GM19023 (cell line): ENCODE measurements around the gene ANKDD1B.

Source experiments
- ATAC-seq: cut with Tn5 transposase; IDR thresholded peaks from one replicate; pipeline ENCODE4 v1.9.1; 2021; ENCODE audit warnings: mild to moderate bottlenecking, moderate library complexity; ENCODE audit not compliant: unreplicated experiment

Gene ANKDD1B

DNA sequence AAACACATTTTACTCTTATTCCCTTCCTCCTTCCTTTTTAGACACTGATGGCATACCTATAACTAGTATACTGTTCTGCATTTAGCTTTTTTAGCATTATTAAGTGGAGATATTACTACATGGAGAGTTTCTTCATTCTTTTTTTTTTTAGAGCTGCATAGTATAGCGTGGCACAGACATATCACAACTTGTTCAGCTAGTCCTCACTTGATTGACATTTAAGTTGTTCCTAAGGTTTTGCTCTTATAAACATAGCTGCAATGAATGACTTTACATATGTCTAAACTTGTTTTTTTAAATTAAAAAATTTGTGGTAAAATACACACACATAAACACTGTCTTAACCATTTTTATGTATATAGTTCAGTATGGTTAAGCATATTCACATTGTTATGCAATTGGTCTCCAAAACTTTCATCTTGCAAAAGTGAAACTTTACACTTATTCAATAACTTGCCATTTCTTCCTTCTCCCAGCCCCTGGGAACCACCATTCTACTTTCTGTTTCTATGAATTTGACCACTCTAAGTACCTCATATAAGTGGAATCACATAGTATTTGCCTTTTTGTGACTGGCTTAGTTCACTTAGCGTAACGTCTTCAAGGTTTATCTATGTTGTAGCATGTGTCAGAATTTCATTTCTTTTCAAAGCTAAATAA, 48.7 kb downstream of the ANKDD1B start:
- ATAC-seq = no peak

DNA sequence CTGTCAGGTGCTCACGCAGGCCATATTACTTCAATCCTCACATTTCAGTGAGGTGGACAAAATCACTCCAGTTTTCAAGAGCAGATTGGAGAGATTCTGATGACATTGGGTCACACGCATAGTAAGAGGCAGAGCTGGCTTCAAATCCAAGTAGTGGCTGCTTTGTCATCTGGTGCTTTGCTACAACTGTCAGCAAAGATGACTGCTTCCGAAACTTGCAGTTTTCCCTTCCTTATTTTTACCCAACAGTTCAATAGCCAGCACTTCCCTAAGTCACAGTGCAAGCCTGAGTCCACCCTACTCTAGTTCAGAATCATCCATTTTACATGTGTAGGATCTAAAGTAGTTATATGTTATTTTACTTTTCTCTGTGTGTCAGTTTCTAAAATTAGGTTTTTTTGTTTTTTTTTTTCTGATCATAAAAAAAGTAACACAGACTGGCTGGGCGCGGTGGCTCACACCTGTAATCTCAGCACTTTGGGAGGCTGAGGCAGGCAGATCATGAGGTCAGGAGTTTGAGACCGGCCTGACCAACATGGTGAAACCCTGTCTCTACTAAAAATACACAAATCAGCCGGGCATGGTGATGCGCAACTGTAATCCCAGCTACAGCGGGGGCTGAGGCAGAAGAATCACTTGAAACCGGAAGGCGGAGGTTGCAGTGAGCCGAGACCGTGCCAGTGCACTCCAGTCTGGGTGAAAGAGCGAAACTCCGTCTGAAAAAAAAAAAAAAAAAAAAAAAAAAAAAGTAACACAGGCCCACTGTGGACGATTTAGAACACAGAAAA, 49.6 kb downstream of the ANKDD1B start:
- no peak for ATAC-seq

DNA sequence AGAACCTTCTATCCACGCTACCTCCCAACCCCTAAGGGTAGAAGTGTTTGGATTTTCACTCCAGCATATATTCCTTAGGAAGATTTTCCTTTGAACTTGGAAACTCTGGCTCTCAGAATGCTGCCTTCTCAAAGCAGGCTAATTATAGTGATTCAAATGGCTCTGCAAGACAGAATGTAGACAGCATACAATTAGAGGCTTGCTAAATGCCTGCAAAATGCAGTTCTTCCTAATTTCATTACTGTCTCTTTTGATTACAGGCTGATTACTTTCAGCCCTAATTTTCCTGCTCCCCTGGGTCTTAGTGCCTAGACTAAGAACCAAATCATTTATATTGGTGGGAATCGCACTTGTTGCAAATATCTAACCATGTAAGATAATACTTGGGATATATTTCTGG, 50.8 kb downstream of the ANKDD1B start:
- ATAC-seq = no peak

DNA sequence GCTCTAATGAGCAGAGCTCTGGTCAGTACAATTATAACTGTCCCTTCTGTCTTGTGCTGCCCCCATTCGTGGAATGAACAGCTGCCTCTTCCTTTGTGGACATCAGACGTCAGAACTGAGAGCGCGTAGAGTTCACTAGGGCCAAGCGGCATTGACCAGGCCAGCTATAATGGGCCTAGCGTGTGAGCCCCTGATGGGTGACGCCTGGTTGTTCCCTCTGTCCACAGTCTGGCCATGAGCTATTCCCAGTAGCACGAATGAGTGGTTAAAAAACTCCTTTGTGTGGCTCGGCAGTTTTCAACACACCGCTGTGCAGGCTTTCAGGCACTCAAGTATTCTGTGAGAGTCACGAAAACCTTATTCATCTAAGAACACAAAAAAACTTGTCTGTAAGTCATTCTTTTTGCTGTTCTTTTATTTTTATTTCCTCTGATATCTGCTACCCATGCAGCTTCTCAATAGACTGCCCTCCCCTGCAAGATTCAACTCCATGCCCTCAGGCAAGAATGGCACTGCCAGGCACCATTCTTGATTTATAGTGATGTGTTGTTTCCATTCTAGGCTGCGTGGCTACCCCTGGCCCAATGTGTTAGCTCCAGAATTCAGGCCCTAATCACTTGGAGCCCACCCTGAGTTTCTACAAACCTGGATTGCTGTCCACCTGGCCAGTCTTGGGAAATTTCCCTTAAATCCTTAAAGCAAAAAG, 52.5 kb downstream of the ANKDD1B start:
- no peak for ATAC-seq

DNA sequence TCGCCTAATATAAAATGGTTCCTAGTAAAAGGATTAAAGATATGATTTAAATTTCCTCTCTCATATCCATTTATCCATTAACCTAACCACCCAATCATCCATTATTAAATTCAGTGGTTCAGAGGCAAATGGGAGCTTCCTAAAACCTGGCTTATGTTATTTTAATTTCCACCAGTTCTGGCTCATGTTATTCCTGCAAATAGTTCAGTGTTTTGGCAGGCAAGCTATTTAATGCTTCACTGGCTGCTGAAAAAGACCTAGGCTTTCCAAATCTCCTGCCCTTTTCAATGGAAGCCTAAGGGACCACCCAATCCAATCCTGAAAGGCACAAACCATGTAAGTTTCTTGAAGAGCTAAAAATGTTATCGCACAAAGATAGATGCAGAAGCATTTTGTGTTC, 53.7 kb downstream of the ANKDD1B start:
- ATAC-seq = no peak

DNA sequence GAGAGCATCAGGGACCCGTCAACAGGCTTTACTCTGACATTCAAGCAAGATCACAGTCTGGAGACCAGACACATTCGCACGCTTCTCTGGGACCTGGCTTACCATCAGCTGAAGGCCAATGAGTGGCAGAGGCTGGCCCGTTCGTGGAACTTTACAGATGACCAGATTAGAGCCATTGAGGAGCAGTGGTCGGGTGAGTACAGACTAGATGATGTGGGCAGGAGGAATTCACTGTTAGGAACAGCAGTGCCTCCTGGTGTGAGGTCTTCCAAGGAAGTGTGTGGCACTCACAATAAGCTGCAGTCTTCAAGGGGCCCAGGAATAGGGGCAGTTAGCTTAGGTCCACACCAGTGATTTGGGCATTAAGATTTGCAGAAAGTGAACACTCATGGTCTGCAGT, 55.5 kb downstream of the ANKDD1B start:
- no peak for ATAC-seq

DNA sequence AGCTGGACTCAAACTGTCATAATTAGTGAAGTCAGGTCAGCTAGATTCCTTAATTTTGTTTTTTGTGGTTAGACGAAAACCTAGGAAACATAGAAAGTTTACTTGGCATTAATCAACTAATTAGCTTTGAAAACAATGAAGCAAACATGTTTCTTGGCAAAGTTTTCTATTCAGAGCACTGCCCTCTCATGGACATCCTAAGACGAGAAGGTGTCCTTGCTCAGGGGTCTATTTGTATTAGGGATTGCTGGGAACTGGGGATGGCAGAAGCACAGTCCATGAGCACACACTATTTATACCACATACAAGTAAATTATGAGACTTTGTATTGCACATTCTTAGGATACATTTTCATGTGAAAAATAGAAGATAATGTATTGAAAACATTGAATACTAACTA, 56.3 kb downstream of the ANKDD1B start:
- ATAC-seq = no peak

DNA sequence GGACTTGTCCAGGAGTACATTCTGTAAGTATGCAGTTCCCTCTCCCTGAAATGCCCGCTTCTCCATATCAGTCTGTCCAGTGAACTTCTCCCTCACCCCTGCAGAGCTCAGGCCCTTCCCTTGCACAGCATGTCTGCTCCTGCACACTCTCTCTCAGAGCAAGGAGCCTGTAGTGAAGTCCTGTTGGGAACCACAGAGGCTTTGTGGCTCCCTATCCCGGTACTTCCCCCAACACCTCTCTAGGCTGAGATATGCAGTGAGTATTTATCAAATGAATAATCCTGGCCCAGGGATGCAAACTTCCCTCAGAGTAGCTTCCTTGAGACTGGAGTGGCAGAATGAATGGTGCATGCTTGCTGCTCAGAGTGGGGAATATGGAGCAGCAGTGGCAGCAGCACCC, 57.2 kb downstream of the ANKDD1B start:
- ATAC-seq = no peak

DNA sequence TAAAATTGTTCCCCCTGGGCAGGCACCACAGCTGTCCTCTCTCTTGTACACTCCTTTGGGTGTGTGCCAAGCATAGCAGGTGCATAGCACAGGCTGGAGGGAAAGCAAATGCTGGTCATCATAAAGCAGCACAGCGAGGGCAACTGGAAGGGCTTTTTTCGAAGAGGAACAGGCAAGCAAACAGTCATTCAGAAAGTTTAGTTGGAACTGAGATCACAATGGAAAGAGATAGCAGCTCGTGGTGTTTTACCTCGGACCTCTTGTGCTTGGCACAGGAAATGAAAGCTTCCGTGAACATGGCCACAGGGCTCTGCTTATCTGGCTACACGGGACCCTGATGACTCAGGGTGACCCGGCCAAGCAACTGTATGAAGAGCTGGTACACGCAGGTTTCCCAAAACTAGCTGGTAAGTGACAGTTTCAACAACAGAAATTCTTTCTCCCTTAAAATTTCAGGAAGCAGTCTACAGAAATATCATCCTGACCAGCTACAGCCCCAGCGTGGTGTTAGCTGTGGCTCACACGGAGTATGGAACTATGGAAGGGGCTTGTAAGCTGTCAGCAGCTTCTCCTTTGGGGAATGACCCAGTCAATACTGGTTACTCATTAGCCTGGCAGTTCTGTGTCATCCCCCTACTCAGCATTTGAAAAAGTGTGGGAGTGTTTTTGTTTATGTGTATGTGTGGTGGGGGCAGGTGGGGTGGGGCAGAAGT, 57.9 kb downstream of the ANKDD1B start:
- ATAC-seq = peak; percentile 86

DNA sequence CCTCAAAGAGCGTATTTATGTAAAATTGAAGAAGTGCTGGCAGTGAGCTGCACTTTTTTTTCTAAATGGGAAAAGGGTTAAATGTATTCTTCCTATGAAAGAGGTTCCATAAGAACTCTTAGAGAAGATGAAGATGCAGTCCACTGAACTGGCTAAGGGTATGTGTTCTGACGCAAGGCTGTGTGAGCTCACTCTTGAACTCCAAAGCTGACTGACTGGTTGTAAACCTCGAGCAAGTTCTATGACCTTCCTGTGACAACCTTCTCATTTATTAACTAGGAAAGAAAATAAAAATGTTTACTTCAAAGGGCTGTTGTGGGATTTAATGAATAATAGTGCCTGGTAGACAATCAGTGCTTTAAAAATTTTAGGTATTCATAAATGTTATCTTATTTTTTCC, 59.3 kb downstream of the ANKDD1B start:
- ATAC-seq = no peak

DNA sequence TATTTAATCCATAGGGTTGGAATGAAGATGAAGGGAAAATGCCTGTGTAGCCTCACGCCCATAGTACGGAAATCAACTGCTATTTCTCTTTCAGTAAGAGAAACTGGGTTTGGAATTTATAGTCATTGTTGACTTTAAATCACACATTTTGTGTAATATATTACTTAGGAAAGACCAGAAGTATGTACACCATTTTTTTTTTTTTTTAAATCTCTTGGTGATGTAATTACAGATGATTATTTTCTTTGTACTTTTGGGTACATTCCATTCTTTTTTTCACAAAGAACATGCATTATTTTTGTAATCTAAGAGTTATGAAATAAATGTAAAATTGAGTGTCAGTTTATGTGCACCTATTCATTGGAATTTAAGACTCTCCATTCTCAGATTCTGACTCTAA, 60.3 kb downstream of the ANKDD1B start:
- ATAC-seq = no peak

DNA sequence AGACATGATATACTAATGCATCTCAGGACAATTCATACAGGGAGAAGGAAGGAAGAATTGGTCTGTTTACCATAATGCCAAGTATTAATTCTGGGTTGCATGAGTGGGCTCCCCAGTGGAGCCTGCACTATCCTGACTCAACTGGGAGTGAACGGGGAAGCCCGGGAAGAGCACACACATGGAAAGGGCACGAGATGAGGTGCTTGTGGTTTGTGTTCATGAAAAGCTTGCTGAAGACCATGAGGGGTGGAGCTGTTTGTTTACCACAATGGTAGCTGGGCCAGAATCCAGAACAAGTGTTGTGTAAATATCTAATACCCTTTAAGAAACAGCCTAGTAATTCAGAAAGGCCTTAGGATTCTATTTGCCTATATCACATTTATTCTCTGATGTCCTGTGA, 61.4 kb downstream of the ANKDD1B start:
- no peak for ATAC-seq

DNA sequence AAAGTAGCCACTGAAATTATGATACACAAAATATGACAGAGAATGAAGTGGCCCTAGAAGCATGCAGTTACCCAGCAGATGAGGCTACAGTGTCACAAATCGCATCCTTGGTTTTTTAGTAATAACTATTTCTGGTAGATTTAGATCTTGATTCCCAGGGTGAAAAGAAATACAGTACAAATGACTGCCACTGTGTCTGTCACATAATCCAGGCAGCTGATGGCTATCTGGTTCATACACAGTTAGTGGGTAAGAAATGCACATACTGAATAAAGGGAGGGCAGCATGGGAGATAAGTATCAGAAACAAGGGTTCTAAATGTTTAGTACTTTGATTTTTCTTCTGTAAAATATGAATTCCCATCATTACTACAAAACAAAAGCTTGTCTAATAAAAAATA, 64.5 kb downstream of the ANKDD1B start:
- ATAC-seq = no peak

DNA sequence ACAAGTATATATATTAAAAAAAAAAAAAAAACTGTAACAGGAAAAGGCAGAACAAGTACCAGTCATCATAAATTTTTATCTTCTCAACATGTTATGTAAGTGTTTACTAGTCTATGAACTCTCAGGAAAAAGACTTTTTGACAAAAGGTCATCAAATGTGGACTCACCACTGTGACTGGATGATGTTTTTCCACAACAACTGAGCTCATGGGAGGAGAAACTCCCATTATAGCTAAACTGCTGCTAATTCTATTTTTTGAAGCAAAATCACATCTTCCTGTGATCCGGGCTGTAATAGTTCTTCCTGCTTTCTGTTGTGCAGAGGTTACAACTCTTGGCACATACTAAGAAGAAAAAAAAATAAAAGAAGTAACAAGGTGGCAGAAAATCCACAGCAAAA, 66.4 kb downstream of the ANKDD1B start:
- ATAC-seq = no peak

DNA sequence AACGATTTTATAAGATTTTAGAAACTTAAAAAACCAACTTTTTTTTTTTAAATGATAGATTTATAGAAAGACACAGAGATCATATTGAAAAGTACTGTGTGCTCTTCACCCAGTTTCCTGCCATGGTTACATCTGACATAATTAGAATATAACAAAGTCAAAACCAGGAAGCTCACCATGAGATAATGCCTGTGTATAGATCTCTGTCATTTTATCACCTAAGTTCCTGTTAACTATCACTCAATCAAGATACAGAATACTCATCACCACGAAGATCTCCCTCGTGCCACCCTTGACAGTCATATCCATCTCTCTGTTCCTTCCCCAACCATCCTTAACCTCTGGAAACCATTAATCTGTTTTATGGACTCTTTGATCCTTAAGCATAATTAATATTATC, 66.9 kb downstream of the ANKDD1B start:
- ATAC-seq = no peak

DNA sequence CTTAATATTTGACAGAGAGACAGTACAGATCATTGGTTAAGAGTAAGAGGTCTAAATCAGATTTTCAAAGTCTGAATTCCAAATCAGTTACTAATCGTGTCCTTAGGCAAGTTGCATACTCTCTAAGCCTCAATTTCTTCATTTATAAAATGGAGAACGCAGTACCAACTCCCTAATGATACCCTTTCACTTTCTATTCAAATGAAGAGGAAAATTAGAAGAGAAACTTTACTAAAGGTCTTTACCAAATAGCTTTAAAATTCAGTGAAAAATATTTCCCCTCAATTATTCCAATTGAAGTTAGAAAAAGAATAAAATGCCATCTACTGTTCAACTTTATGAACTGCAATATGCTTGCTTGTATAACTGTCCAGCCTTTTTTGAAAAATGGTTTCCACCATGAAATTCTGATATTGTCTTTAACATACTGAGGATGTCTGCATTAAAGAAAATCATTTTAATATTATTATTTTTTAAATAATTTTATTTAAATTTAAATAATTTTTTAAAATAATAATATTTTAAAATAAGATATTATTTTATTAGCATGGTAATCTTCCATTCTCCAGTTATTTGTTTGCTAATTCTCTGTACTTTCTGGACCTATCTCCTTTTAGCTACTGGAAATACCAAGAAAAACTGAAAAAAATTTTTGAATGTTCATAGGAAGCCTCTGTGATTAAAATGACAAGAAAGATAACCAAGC, 70.0 kb downstream of the ANKDD1B start:
- no peak for ATAC-seq

DNA sequence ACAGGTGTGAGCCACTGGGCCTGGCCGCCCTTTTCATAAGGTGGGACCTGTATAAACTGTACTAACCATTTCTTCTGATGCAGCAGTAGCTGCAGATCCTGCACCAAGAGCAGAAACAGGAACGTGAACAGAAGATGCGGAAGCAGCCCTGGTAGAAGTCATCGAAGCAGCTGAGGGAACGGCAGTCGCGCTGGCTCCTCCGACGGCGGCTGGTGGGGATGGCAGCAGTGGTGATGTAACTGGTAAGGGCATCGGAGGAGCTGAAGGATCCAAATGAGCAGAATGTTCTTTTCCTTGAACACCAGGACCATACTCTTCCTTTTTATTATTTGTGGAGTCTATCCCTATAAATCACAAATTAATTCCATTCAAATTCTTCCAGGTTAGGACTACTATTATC, 73.9 kb downstream of the ANKDD1B start:
- ATAC-seq = no peak

DNA sequence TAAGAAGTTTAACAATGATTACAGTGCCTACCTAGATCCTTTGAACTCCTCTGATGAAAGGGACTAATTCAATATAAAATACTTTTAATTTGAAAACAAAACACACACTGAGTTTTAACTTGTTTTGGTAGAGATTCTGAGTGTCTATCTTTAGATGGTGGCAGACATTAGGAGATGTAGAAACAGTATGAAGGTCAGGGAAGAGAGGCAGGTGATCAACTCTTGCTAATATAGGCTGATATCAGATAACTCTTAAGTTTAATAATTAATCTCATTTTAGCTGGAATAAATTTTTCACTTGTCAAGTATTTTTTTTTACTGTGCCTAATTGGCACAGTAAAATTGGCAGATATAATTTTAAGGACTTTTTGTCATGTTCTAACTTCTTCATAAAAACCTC, 75.2 kb downstream of the ANKDD1B start:
- ATAC-seq = no peak

DNA sequence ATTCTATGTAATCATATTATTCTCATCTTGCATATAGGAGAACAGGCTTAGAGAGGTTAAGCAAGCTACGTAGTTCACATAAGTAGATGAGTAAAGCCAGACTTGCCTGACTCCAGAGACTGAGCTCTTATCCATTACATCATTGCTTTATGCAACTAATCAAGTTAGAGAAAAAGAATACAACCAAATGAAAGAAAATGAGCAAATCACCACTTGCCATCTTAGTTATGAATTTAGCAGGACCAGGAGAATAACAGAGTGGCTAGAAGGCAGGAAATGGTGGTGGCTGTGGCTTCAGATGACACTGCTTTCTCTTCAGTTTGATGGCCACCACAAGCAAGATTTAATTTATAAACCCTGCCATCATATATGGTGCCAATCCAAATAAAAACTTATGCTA, 79.4 kb downstream of the ANKDD1B start:
- ATAC-seq = no peak

DNA sequence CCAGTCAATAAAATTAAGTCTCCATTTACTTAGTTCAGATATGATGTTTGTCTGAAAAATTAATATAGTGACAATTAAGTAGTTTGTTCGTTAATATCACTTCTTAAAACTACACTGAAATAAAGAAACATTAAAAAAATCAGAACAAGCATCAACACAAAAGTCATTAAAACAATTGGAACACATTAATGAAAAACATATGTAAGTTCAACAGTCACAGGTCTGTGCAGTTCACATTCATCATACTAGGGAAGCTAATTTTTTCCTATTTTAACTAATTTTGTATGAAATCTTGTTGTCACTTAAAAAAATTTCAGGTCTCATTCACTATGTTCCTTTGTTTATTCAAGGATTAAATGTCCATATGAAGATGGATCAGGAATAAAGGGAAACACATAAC, 83.5 kb downstream of the ANKDD1B start:
- no peak for ATAC-seq
